MM.1S (cell line): ENCODE results near the gene CDCP2.

Experiments used
- EZH2 ChIP-seq: fragments of 300-600 bp; sonication (generic); optimal IDR thresholded peaks from 2 replicates; pipeline ENCODE3; 2017; ENCODE audit warnings: low read depth, mild to moderate bottlenecking, antibody characterized with exemption, low read length, mixed read lengths
- TF ChIP-seq, protein P1 (sequence below): fragments of 300-600 bp; sonication (generic); IDR thresholded peaks from 2 replicates; pipeline ENCODE4 v1.5.1; 2016; ENCODE audit warnings: antibody characterized with exemption, low read length, mixed read lengths

DNA sequence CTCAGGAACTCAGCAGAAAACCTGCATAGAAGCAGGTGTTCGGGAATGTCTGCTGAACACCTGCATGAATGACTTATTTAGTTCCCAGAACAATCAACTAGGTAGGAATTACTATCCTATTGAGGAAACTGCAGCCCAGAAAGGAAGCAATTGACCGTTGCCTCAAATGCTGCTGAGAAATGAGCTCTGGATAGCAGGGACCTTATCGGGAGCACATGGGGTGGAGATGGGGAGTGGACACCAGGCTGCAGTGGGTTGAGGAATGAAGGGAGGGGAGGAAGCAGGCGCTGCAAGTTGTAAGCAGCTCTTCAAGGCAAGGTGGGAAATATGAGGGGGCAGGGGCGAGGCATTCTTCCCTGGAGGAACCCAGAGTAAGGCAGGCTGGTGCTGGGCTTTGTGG is 10.8 kb upstream of the CDCP2 start:
- TF ChIP-seq EZH2 = no peak
- TF ChIP-seq, protein P1, sequence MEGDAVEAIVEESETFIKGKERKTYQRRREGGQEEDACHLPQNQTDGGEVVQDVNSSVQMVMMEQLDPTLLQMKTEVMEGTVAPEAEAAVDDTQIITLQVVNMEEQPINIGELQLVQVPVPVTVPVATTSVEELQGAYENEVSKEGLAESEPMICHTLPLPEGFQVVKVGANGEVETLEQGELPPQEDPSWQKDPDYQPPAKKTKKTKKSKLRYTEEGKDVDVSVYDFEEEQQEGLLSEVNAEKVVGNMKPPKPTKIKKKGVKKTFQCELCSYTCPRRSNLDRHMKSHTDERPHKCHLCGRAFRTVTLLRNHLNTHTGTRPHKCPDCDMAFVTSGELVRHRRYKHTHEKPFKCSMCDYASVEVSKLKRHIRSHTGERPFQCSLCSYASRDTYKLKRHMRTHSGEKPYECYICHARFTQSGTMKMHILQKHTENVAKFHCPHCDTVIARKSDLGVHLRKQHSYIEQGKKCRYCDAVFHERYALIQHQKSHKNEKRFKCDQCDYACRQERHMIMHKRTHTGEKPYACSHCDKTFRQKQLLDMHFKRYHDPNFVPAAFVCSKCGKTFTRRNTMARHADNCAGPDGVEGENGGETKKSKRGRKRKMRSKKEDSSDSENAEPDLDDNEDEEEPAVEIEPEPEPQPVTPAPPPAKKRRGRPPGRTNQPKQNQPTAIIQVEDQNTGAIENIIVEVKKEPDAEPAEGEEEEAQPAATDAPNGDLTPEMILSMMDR = no peak
